ENCODE measurements around the gene PXN. TPM values are rescaled to one million over a fixed set of nuclear protein-coding genes. Genes with fewer than 3 reads are reported as not detected.

PXN gene
- total and polyA plus RNA-seq, 4 donors, result 6.0 to 13.1 (median 12.3) TPM

- TF ChIP-seq NR2F2 (IDR thresholded peaks at IDR 0.05) (no peak), HNF4G (IDR thresholded peaks at IDR 0.05) (no peak), JUND (IDR thresholded peaks at IDR 0.05) (no peak), RAD21 (IDR thresholded peaks at IDR 0.05) (no peak), YY1 (IDR thresholded peaks at IDR 0.05) (no peak), CTCF (IDR thresholded peaks at IDR 0.05; ENCODE audit: low read depth, low read length, missing input control) (no peak), FOXA2 (IDR thresholded peaks at IDR 0.05) (no peak), GABPA (IDR thresholded peaks at IDR 0.05 in 1 of 2, conservative IDR thresholded peaks at IDR 0.05 in 1 of 2) (no peak), FOXA1 (IDR thresholded peaks at IDR 0.05) (no peak), ZBTB33 (IDR thresholded peaks at IDR 0.05) (no peak), RXRA (IDR thresholded peaks at IDR 0.05) (no peak), ATF3 (IDR thresholded peaks at IDR 0.05) (no peak), REST (IDR thresholded peaks at IDR 0.05) (no peak), HNF4A (conservative IDR thresholded peaks at IDR 0.05) (no peak), EGR1 (IDR thresholded peaks at IDR 0.05; ENCODE audit: low read depth in 2 of 2) (no peak), MAX (IDR thresholded peaks at IDR 0.05) (no peak), TAF1 (conservative IDR thresholded peaks at IDR 0.05) (no peak), SP1 (IDR thresholded peaks at IDR 0.05) (no peak)
- peaks cover 16 to 74% (median 58%) of the 10 kb centered on the region in 4 donors for H3K36me3 ChIP-seq (ENCODE audit: control insufficient read depth in 4 of 4, insufficient read depth in 3 of 4, low read depth in 1 of 4, low read length in 3 of 4)
- DNase-seq (ENCODE audit: low spot score), result no peak
- no peaks in the 10 kb centered on the region for H3K4me1 ChIP-seq (ENCODE audit: control insufficient read depth in 4 of 4, insufficient read depth in 4 of 4, low read length in 3 of 4)
- H3K9ac ChIP-seq (ENCODE audit: low read depth in 1 of 2, low read length in 2 of 2), result no peak overlapping the region
- no peaks in the 10 kb centered on the region for H3K9me3 ChIP-seq (ENCODE audit: control insufficient read depth in 4 of 4, low read length in 3 of 4)
- no peak overlapping the region for H3K4me3 ChIP-seq (ENCODE audit: low read depth in 1 of 3, low read length in 3 of 3)
- 95% methylated on average over 7 of the region's 7 CpGs for WGBS
- no peaks in the 10 kb centered on the region for H3K27me3 ChIP-seq (ENCODE audit: control insufficient read depth in 4 of 4, insufficient read depth in 4 of 4, low read length in 3 of 4)
- H3K27ac ChIP-seq (ENCODE audit: low read depth in 1 of 2, low read length in 2 of 2), result no peak overlapping the region
Observed at GRCh38 chr12:120180975-120181374, 84.6 kb downstream of the PXN start.
